Stimulated activated CD4-positive, alpha-beta T cell treated with anti-CD3 and anti-CD28 coated beads, TNF-alpha, amount 100 ng/mL, for 1 hour (primary cell): ENCODE data around the gene PGAM2.
"Not testable (repeated sequence)": the region's sequence is repeated elsewhere in the genome, so short reads cannot be mapped to it uniquely, and the experiment has no call there.

ENCODE experiments used
- DNase-seq, 3 donors: peaks; one replicate each; pipeline ENCODE4 v3.0.0-alpha.2; 2020; ENCODE audit warnings: low read depth in 3 of 3, low spot score in 1 of 3

Gene PGAM2

GRCh38 chr7:44033971-44034844, 31.2 kb downstream of the PGAM2 start:
- DNase-seq, result not testable (repeated sequence)

DNA sequence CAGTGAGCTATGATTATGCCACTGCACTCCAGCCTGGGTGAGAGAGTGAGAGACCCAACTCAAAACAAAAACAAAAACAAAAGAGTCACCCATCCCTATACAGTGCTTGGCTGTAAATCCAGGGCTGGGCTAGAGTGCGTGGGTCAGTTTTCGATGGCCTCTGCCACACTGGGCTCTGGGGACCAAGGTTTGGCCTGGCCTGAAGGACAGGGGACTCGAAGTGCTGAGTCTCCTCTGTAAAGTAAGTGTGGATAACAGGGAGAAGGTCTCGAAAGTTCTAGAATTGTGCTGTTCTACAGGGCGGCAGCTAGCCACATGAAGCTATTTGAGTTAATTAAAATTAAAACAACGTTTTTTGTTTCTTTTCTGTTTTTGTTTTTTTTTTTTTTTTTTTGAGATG, 33.3 kb downstream of the PGAM2 start:
- not testable (repeated sequence) for DNase-seq

- DNase-seq, result not testable (repeated sequence)
These were observed 34.0 kb downstream of the PGAM2 start for GRCh38 chr7:44031319-44031718.

DNA sequence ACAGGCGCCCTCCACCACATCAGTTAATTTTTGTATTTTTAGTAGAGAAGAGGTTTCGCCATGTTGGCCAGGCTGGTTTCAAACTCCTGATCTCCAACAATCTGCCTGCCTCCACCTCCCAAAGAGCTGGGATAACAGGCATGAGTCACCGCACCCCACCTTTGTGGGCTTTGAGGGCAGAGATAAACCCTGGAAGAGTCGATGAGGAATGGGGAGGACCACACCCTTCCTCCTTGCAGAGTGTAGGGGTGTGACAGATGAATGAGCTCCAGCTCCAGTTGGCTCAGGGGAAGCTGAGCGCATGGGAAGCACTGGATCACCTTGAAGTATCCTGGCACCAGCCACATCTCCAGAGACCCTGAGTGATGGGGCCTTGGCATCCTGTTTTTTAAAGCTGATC, 35.3 kb downstream of the PGAM2 start:
- not testable (repeated sequence) for DNase-seq

DNA sequence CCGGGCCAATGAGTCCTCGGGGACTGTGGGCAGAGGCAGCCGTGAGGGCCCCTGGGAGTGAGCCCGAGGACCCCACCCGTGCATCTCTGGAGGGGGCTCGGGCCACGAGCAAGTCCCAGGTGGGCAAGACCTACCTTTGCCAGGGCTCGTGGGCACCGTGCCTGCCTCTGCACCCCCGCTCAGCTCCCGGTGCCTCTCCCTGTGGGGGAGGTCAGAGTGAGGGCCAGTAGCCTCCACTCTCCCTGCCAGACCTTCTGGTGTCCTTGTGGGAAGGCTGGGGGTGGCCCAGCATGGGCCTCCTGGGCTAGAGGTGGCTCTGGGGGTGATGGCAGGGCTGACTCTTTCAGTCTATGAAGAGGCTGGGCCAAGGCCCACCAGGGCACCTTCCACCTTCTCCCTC, 35.9 kb downstream of the PGAM2 start:
- DNase-seq, result not testable (repeated sequence)

DNA sequence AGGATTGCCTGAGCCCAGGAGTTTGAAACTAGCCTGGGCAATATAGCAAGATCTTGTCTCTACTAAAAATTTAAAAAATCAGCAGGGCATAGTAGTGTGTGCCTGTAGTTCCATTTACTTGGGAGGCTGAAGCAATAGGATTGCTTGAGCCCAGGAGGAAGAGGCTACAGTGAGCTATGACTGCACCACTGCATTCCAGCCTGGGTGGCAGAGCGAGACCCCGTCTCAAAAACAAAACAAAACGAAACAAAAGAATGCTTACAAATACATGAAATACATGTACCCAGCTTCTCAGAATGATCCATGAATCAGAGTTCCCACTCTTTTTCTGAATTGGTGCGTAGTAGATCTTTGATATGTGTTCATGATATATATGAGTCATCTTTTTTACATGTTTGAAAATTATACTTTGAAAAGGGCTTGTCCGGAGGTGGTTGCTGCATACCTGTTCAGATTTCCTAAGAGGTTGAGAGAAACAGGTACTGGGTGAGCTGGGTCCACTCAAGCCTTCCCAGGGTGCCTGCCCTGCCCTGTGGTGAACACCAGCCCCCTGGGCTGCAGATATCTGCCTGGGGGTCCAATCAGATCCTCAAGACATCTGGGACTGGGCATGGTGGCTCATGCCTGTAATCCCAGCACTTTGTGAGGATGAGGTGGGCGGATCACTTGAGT, 42.4 kb downstream of the PGAM2 start:
- DNase-seq, result not testable (repeated sequence)

GRCh38 chr7:44022069-44022468, 43.3 kb downstream of the PGAM2 start:
- not testable (repeated sequence) for DNase-seq

DNA sequence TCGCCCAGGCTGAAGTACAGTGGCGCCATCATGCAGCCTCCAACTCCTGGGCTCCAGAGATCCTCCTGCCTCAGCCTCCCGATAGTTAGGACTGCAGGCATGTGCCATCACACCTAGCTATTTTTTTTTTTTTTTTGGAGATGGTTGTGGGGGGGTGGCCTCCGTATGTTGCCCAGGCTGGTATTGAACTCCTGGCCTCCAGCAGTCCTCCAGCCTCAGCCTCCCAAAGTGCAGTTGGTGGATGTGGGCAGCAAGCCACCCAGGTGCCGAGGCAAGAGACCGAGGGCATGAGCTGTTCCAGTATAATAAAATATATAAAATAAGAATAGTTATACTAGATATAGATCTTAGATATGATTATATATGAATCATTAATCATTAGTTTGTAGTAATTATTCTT, 45.5 kb downstream of the PGAM2 start:
- not testable (repeated sequence) for DNase-seq

GRCh38 chr7:44018857-44019807, 46.2 kb downstream of the PGAM2 start:
- peak; percentile 98 to 99 (median 98) for DNase-seq

DNA sequence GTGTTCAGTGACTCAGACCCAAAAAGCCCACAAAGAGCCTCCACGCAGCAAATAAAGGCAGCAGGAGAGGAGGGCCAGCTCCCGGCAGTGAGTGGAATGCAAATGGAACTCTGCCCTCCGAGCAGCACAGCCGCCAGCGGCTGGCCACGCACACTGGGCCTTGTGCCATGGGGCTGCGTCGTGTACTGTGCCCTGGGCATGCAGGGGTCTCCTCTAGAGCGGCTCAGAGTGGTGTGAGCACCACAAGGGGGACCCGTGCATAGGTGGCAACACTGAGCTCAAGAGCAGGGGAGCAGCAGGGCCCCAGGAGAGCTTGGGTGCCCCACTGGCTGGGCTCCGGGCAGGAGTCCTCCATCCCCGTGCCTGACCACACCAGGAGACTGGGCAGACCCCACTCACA, 50.3 kb downstream of the PGAM2 start:
- not testable (repeated sequence) for DNase-seq
